Astrocyte of the cerebellum (primary cell): Measurements from ENCODE around the gene STPG2.
"Not testable (repeated sequence)": the region's sequence is repeated elsewhere in the genome, so short reads cannot be mapped to it uniquely, and the experiment has no call there.

Experiments
- DNase-seq: peaks from one replicate; pipeline ENCODE4 v3.0.0-alpha.2; 2011; ENCODE audit warnings: low read depth
- H3K4me3 ChIP-seq: 2 replicates; pipeline ENCODE4 v1.5.1; 2011; ENCODE audit warnings: mild to moderate bottlenecking, low read depth, low read length, moderate library complexity
- in situ Hi-C: cut with HindIII; loops from 2 replicates; pipeline ENCODE4 v1.10.0; 2017; ENCODE audit warnings: low sequenced_read_pairs
- TF ChIP-seq, protein P1 (sequence below): IDR thresholded peaks from 2 replicates; pipeline ENCODE4 v1.5.1; 2012; ENCODE audit warnings: low read length, low read depth, moderate library complexity, mild to moderate bottlenecking; ENCODE audit errors: missing control alignments

Gene STPG2

DNA sequence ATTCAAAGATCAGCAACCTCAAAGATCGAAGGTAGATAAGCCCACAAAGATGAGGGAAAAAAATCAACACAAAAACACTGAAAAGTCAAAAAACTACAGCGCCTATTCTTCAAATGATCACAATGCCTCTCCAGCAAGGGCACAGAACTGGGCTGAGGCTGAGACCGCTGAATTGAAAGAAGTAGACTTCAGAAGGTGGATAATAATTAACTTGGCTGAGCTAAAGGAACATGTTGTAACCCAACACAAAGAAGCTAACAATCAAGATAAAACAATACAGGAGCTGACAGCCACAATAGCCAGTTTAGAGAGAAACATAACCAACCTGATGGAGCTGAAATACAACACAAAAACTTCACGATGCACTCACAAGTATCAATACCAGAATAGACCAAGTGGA, 231.1 kb downstream of the STPG2 start:
- H3K4me3 ChIP-seq: no peak overlapping the region
- TF ChIP-seq, protein P1, sequence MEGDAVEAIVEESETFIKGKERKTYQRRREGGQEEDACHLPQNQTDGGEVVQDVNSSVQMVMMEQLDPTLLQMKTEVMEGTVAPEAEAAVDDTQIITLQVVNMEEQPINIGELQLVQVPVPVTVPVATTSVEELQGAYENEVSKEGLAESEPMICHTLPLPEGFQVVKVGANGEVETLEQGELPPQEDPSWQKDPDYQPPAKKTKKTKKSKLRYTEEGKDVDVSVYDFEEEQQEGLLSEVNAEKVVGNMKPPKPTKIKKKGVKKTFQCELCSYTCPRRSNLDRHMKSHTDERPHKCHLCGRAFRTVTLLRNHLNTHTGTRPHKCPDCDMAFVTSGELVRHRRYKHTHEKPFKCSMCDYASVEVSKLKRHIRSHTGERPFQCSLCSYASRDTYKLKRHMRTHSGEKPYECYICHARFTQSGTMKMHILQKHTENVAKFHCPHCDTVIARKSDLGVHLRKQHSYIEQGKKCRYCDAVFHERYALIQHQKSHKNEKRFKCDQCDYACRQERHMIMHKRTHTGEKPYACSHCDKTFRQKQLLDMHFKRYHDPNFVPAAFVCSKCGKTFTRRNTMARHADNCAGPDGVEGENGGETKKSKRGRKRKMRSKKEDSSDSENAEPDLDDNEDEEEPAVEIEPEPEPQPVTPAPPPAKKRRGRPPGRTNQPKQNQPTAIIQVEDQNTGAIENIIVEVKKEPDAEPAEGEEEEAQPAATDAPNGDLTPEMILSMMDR: no peak
- in situ Hi-C loops: no loop called here
- DNase-seq: no peak

DNA sequence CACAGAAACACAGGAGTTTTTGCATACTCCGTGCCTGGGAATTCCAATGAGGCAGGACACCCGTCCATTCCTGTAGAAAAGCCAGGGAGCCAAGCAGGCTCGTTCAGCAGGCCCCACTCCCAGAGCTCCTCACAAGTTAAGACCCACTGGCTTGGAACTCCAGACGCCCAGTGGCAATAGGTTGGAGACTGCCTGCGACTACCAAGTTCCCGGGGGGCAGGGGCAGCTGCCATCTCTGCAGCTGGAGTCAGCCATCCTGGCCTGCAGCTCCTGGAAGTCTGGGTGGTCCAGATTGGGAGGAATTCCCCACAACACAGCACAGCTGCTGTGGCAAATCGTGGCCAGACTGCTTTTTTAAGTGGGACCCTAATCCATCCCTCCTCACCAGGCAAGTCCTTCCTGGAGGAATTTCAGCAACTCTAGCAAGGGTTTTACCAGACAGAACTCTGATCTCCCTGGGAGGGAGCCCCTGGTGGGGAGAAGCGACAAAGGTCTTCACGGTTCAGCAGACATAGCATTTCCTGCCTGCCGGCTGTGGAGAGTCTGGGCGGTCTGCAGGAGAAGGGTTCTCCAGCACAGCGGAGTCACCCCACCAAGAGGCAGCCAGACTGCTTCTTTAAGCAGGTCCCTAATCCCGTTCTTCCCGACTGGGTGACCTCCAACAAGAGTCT, 231.9 kb downstream of the STPG2 start:
- TF ChIP-seq, protein P1: no peak
- in situ Hi-C loops: no loop called here
- no peak for DNase-seq
- H3K4me3 ChIP-seq: no peak overlapping the region

DNA sequence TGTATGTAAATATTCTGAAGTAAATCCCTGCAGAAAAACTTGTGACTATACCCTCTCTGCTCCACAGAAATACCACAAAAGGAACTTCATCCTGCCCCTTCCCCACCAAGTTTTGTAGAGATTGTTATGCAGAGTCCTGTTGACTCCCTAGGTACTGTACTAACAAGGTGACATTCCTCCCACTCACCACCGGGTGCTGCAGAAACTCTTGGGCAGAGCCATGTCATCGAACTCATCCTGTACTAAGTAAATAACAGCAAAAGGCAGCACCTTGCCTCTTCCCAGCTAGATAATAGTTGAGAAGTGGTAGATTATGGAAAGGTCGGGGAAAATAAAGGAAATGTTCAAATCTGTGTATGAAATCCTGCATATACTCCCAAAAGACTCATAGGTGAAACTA, 233.3 kb downstream of the STPG2 start:
- in situ Hi-C loops: no loop called here
- H3K4me3 ChIP-seq: no peak overlapping the region
- TF ChIP-seq, protein P1: peak; percentile 11
- no peak for DNase-seq

DNA sequence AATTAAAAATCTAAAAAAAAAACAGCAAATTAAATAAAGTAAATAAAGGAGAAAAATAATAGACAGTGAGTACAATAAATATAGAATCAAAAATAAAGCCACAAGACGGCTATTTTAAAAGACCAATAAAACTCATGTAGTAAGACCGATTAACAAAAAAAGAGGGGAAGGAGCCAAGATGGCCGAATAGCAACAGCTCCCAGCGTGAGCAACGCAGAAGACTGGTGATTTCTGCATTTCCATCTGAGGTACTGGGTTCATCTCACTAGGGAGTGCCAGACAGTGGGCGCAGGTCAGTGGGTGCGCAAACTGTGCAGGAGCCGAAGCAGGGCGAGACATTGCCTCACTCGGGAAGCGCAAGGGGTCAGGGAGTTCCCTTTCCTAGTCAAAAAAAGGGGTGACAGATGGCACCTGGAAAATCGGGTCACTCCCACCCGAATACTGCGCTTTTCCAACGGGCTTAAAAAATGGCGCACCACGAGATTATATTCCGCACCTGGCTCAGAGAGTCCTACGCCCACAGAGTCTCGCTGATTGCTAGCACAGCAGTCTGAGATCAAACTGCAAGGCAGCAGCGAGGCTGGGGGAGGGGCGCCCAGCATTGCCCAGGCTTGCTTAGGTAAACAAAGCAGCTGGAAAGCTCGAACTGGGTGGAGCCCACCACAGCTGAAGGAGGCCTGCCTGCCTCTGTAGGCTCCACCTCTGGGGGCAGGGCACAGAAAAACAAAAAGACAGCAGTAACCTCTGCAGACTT, 239.7 kb downstream of the STPG2 start:
- DNase-seq, in situ Hi-C loops, H3K4me3 ChIP-seq: not testable (repeated sequence)

DNA sequence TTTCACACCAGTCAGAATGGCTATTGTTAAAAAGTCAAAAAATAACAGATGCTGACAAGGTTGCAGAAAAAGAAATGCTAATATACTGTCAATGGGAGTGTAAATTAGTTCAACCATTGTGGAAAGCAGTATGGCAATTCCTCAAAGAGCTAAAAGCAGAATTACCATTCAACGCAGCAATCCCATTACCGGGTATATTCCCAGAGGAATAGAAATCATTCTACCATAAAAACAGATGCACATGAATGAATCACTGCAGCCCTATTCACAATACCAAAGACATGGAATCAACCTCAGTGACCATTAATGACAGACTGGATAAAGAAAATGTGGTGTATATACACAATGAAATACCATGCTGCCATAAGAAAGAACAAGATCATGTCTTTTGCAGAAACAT, 243.0 kb downstream of the STPG2 start:
- TF ChIP-seq, protein P1: no peak
- H3K4me3 ChIP-seq: no peak overlapping the region
- in situ Hi-C loops: no loop called here
- DNase-seq: no peak

DNA sequence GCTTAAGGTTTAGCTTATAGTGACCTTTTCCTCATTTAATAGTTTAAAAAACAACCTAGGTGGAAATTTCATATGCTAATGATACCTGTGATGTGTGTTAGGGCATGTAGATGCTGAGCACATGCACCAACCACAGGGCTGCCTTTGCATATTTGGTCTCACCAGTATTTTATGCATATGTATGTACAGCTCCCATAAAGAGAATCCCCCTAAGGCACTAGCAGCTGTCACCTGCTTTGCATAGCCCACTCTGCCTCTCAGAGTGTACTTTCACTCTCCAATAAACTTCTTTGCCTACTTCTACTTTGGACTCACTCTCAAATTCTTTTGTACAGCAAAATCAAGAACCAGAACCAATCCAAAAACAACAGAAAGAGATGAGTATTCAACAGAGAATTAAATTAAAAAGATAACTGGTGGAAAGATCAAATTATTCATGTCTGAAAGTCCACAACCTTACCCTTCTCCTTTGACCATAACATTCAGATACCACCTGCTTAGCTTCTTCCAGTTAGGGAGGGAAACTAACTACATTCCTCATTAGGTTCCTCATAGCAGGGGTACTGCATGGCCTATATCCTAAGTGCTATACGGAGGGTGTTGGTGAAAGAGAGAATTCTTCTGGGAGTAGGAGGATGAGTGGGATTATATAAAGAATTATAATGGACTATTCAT, 250.5 kb downstream of the STPG2 start:
- in situ Hi-C loops: no loop called here
- no peak for DNase-seq
- H3K4me3 ChIP-seq: no peak overlapping the region
- TF ChIP-seq, protein P1: no peak

DNA sequence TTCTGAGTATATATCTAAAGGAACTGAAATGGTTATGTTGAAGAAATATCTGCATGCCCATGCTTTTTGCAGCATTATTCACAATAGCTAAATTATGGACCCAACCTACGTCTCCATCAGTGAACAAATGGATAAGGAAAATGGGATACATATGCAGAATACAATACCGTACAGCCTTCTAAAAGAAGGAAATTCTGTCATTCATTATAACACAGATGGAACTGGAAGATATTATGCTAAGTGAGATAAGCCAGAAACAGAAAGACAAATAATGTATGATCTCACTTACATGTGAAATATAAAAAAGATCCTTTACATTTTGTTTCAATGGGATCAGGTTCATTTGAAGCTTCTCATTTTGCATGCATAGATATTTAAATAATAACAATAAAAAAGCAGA, 263.3 kb downstream of the STPG2 start:
- no peak for DNase-seq
- in situ Hi-C loops: no loop called here
- H3K4me3 ChIP-seq: no peak overlapping the region
- TF ChIP-seq, protein P1: no peak
